Suprapubic skin (tissue), 4 donors: Measurements from ENCODE around the gene MRPL22.
A peak's percentile ranks its signal among the peaks of the same experiment; 100 is the strongest.

Experiments used
- EP300 ChIP-seq: sonication (generic); formaldehyde crosslinking; IDR thresholded peaks from one replicate; pipeline ENCODE4 v1.6.1; 2017; ENCODE audit warnings: antibody characterized with exemption
- POLR2A ChIP-seq, 2 donors: fragments of 450-650 bp; IDR thresholded peaks; one replicate each; pipeline ENCODE4 v1.6.1; 2017; ENCODE audit warnings: antibody characterized with exemption in 2 of 2, mild to moderate bottlenecking in 2 of 2, moderate library complexity in 2 of 2
- POLR2AphosphoS5 ChIP-seq, 3 donors: sonication (generic); formaldehyde crosslinking; IDR thresholded peaks; one replicate each; pipeline ENCODE4 v1.6.1; 2017; ENCODE audit warnings: antibody characterized with exemption in 3 of 3
- TF ChIP-seq, protein P1 (sequence below), 2 donors: fragments of 200-600 bp in 1 of 2; fragments of 450-650 bp in 1 of 2; sonication (generic) in 1 of 2; IDR thresholded peaks; one replicate each; pipeline ENCODE4 v1.5.1; 2016 to 2019; ENCODE audit warnings: antibody characterized with exemption in 2 of 2, mild to moderate bottlenecking in 1 of 2, moderate library complexity in 1 of 2

DNA sequence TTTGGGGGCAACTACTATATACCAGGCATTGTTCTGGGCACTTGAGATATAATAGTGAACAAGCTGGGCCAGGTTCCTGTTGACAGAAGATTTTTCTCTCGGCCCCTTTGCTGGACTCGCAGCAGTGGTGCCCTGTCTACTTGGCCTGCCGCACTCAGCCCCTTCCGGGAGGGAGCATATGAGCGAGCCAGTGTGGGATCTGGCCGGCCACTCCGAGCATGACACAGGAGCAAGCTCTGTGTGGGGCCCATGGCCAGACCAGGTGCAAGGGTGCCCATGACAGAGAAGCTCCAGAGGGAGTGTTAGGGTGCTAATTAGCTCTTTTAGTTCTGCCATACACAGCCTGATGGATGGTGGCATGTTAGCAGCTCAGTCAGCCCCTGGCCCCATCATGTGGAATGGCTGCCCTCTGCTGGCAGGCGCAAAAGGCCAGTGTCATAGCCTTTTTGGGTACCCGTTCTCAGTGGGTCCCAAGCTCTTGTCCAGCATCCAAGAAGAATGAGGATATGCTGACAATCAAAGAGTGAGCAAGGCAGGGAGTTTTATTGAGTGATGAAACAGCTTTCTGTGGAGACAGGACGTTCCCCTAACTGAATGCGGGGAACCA lies 63.4 kb downstream of the MRPL22 start:
- TF ChIP-seq POLR2A (IDR thresholded peaks at IDR 0.05) (no peak), POLR2AphosphoS5 (IDR thresholded peaks at IDR 0.05) (no peak), EP300 (no peak)
- TF ChIP-seq, protein P1, sequence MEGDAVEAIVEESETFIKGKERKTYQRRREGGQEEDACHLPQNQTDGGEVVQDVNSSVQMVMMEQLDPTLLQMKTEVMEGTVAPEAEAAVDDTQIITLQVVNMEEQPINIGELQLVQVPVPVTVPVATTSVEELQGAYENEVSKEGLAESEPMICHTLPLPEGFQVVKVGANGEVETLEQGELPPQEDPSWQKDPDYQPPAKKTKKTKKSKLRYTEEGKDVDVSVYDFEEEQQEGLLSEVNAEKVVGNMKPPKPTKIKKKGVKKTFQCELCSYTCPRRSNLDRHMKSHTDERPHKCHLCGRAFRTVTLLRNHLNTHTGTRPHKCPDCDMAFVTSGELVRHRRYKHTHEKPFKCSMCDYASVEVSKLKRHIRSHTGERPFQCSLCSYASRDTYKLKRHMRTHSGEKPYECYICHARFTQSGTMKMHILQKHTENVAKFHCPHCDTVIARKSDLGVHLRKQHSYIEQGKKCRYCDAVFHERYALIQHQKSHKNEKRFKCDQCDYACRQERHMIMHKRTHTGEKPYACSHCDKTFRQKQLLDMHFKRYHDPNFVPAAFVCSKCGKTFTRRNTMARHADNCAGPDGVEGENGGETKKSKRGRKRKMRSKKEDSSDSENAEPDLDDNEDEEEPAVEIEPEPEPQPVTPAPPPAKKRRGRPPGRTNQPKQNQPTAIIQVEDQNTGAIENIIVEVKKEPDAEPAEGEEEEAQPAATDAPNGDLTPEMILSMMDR (IDR thresholded peaks at IDR 0.05) = peak in 1 of 2 donors; percentile 20
